ENCODE measurements around the gene DPF3. TPM values are rescaled to one million over a fixed set of nuclear protein-coding genes. Genes with fewer than 3 reads are reported as not detected.

DPF3 gene
- total RNA-seq, 2 donors from 2014 or later, result 11.0 TPM; not detected in 1

GRCh38 chr14:72913809-72914208, 19.9 kb upstream of the DPF3 start:
- Histone ChIP-seq H3K4me1 (replicated peaks) (no peaks in the 10 kb centered on the region), H3K36me3 (no peaks in the 10 kb centered on the region), H3K4me3 (no peak overlapping the region), H3K9me3 (no peaks in the 10 kb centered on the region), H3K27ac (no peak overlapping the region), H3K27me3 (replicated peaks; ENCODE audit: insufficient read depth) (no peaks in the 10 kb centered on the region)
- TF ChIP-seq POLR2AphosphoS5 (IDR thresholded peaks at IDR 0.05) (no peak), CTCF (IDR thresholded peaks at IDR 0.05) (no peak), POLR2A (IDR thresholded peaks at IDR 0.05) (no peak)
- no peak for DNase-seq (ENCODE audit: low spot score)
- WGBS, result 41% methylated on average over 2 of the region's 2 CpGs
- intact Hi-C loops (cut with DNase I), result no loop called here

GRCh38 chr14:72909163-72909562, 15.3 kb upstream of the DPF3 start:
- Histone ChIP-seq H3K36me3 (no peaks in the 10 kb centered on the region), H3K4me3 (no peak overlapping the region), H3K4me1 (replicated peaks) (no peaks in the 10 kb centered on the region), H3K27me3 (replicated peaks; ENCODE audit: insufficient read depth) (no peaks in the 10 kb centered on the region), H3K27ac (no peak overlapping the region), H3K9me3 (no peaks in the 10 kb centered on the region)
- intact Hi-C loops (cut with DNase I), result no loop called here
- DNase-seq (ENCODE audit: low spot score), result no peak
- TF ChIP-seq POLR2AphosphoS5 (IDR thresholded peaks at IDR 0.05) (peak; percentile 55), CTCF (IDR thresholded peaks at IDR 0.05) (no peak), POLR2A (IDR thresholded peaks at IDR 0.05) (no peak)
- WGBS, result 22% methylated on average over 5 of the region's 5 CpGs

DNA sequence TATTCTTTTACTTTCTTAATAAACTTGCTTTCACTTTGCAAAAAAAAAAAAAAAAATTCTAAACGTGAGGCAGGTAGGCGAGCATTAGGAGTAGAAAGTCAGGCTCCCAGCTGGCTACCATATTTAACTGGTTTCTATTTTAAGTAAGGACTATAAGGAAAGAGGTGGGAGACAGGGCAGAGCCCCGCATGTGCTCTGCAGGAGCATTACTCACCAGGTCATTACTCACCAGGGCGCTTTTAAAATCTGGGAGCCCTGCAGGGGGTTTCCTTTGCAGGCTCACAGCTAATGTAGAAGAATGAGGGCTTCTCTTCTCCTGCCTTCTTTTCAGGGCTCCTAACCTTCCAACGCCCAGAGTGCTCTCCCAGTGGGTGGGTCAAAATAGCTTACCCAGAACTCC, 14.0 kb upstream of the DPF3 start:
- H3K36me3 ChIP-seq, result no peaks in the 10 kb centered on the region
- WGBS, result 48% methylated on average over 5 of the region's 5 CpGs
- DNase-seq (ENCODE audit: low spot score), result no peak
- intact Hi-C loops (cut with DNase I), result no loop called here
- TF ChIP-seq POLR2AphosphoS5 (IDR thresholded peaks at IDR 0.05), result no peak
- no peak for TF ChIP-seq CTCF (IDR thresholded peaks at IDR 0.05)
- no peak for TF ChIP-seq POLR2A (IDR thresholded peaks at IDR 0.05)
- no peaks in the 10 kb centered on the region for H3K27me3 ChIP-seq (replicated peaks; ENCODE audit: insufficient read depth)
- no peak overlapping the region for H3K27ac ChIP-seq
- H3K4me3 ChIP-seq, result no peak overlapping the region
- no peaks in the 10 kb centered on the region for H3K4me1 ChIP-seq (replicated peaks)
- no peaks in the 10 kb centered on the region for H3K9me3 ChIP-seq

GRCh38 chr14:72906879-72907278, 13.0 kb upstream of the DPF3 start:
- Histone ChIP-seq H3K4me1 (replicated peaks) (no peaks in the 10 kb centered on the region), H3K36me3 (no peaks in the 10 kb centered on the region), H3K27ac (no peak overlapping the region), H3K4me3 (no peak overlapping the region), H3K9me3 (no peaks in the 10 kb centered on the region), H3K27me3 (replicated peaks; ENCODE audit: insufficient read depth) (no peaks in the 10 kb centered on the region)
- 32% methylated on average over 1 of the region's 1 CpG for WGBS
- intact Hi-C loops (cut with DNase I), result no loop called here
- TF ChIP-seq CTCF (IDR thresholded peaks at IDR 0.05), result no peak
- no peak for TF ChIP-seq POLR2A (IDR thresholded peaks at IDR 0.05)
- TF ChIP-seq POLR2AphosphoS5 (IDR thresholded peaks at IDR 0.05), result no peak
- no peak for DNase-seq (ENCODE audit: low spot score)

GRCh38 chr14:72906316-72906715, 12.4 kb upstream of the DPF3 start:
- H3K36me3 ChIP-seq, result no peaks in the 10 kb centered on the region
- DNase-seq (ENCODE audit: low spot score), result no peak
- TF ChIP-seq CTCF (IDR thresholded peaks at IDR 0.05), result no peak
- no peak for TF ChIP-seq POLR2AphosphoS5 (IDR thresholded peaks at IDR 0.05)
- no peak for TF ChIP-seq POLR2A (IDR thresholded peaks at IDR 0.05)
- H3K4me1 ChIP-seq (replicated peaks), result no peaks in the 10 kb centered on the region
- intact Hi-C loops (cut with DNase I), result no loop called here
- H3K4me3 ChIP-seq, result no peak overlapping the region
- H3K9me3 ChIP-seq, result no peaks in the 10 kb centered on the region
- no peaks in the 10 kb centered on the region for H3K27me3 ChIP-seq (replicated peaks; ENCODE audit: insufficient read depth)
- 45% methylated on average over 3 of the region's 3 CpGs for WGBS
- no peak overlapping the region for H3K27ac ChIP-seq

All from prostate gland (tissue), 2 donors.